G401.6 (cell line): ENCODE measurements around the gene FLNB.
"Not testable (repeated sequence)": the region's sequence is repeated elsewhere in the genome, so short reads cannot be mapped to it uniquely, and the experiment has no call there.

Experiments used
- FAIRE-seq: peaks from 2 replicates; lab custom pipeline; 2012; peaks lifted over from hg19 to GRCh38; lab: Jason Lieb, UNC

The FLNB gene

DNA sequence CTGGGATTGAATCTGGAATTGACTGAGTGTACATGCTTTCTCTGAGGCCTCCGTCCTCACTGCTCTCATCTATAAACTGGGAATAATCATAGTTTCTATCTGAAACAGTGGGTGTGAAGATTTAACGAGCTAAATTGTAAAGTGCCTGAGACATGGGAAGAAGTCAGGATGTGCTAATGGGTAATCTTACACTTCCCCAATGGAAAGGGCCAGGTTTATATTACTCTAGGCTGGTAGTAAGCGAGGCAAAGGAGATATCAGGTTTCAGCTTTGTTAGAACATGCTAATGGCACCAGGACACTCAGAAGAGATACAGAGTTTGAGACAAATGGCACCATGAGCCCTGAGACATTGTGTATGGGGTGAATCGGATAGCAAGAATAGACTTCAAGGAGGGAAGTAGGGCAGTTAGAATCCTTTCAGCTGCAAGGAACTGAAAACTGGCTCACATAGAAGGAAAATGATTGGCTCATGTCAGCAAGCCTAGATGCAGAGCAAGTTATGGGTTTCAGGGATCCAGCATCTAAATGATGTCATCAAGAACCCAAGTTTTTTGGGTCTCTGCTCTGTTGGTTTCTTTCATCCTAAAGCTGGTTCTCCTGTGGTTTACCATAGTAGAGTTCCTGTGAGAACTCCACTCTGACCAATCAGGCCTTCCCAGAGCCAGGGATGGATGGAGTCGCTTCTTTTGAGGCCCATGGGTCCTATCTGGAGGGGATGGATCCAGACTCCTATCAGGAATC lies 21.8 kb downstream of the FLNB start:
- FAIRE-seq = no peak

DNA sequence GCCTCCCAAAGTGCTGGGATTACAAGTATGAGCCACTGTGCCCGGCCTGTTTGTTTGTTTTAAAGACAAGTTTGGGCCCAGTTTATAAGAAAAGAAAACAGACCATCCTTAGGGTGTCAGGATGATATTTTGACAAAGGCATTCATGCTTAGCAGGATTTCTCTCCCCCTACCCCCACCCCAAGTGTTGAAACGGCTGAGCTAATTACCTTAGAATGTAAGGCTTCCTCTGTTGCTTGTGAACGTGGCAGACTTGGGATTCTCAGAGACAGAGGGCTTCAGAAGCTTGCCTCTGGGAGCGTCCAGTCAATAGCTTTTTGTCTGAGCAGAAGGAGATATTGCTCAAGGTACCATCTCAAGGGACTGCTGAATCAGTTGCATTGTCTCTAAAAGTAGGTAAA lies 24.0 kb downstream of the FLNB start:
- no peak for FAIRE-seq

DNA sequence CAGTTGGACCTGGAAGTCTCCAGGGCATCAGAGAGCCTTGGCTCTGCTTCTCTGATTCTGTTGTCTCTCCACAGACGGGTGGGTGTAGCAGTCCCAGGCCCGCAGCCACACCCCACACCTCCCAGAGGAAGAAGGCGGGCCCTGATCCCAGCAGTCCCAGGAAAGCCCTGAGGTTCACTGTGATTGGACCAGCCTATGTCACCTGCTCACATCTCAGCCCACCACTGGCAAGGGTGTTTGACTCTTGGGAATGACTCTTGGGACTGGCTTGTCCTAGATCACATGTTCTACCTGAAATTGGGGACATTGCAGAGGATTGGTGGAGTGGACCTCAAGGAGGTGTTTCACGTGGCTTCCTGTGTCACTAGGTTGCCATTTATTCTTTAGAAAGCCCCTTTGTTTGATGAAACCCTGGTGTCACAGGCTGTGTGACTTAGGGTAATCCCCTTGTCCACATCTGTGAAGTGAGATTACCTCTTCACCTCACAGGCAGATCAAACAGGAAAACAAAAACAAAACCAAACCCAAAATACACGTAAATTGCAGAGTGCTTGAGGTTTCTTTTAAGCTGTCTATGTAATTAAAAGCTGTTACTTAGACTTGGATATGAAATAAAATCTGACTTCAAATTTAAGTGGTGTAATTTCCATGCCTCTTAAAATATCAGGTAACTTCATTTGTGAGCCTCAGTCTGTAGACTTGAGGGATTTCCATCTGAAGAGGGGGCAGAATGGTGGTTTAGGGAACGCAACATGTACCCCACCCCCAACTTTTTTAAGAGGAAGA lies 26.7 kb downstream of the FLNB start:
- FAIRE-seq = no peak

DNA sequence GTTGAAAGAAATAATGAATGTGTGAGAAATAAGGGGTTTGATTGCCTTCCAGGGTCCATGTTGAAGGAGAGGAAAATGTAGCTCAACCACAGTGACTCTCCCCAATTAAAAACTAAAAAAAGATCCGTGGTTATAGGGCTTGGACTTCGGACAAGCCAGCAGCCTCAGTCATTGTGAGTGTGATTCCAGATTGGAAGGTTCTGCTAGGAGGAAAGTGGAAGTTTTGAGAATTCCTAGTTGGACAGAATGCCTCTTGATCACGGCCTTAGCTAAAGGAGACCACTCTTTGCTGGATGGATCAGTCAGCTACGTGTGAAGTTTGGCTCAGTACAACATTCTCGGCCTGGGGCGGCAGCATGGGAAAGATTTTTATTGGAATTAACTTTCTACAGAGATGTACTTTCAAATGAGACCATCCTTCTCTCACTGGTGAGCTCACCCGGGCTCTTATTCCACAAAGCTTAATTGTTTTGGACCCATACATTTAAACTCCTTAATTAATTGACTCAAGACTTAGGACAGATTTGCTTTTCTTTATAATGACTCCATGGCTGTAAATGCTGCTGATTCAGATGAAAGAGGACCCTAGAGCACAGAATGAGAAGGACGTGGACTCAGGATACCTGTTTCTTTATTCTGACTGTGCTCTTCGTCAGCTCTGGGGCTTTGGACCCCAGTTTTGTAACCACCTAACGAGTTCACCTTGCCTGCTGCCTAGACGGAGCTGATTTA lies 27.5 kb downstream of the FLNB start:
- no peak for FAIRE-seq

DNA sequence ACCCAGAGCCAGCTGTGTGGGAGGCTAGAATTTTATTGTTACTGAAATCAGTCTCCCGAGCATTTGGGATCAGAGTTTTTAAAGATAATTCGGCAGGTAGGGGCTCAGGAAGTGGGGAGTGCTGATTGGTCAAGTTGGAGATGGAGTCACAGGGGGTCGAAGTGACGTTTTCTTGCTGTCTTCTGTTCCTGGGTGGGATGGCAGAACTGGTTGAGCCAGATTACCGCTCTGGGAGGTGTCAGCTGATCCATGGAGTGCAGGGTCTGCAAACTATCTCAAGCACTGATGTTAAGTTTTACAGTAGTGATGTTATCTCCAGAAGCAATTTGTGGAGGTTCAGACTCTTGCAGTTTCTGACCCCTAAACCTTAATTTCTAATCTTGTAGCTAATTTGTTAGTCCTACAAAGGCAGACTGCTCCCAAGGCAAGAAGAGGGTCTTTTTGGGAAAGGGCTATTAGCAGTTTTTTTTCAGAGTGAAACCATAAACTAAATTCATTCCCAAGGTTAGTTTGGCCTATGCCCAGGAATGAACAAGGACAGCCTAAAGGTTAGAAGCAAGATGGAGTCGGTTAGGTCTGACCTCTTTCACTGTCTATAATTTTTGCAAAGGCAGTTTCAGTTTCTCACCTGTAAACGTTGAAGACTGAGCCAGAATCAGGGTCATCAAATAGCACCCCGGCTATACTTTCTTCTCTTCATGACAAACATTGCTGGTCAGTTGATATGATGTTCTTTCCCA lies 28.2 kb downstream of the FLNB start:
- FAIRE-seq = no peak

DNA sequence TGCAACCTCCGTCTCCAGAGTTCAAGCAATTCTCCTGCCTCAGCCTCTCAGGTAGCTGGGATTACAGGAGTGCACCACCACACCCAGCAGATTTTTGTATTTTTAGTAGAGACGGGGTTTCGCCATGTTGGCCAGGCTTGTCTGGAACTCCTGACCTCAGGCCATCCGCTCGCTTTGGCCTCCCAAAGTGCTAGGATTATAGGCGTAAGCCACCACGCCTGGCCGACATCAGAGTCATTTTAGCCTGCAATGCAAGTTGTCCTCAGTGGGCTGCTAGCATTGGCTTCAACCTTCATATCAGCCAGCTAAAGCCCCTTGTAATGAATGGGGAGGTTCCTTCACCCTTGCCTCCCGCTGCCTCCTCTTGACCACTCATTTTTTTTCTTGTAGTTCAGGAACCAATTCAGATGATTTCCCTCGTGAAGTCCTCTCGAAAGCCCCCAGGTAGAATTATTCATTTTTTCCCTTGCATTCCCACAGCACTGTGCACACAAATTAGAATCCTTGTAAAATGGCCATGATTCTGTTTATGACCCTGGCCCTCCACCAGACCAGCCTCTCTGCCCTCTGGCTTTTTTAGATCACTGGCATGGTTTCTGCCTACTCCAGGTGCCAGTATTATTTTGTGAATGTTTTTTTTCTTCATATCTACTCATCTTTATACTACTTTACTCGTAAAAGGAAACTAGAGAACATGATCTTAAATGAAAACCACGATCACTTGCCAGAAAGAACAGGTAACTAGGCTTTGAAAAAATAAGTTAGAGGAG lies 29.1 kb downstream of the FLNB start:
- no peak for FAIRE-seq

DNA sequence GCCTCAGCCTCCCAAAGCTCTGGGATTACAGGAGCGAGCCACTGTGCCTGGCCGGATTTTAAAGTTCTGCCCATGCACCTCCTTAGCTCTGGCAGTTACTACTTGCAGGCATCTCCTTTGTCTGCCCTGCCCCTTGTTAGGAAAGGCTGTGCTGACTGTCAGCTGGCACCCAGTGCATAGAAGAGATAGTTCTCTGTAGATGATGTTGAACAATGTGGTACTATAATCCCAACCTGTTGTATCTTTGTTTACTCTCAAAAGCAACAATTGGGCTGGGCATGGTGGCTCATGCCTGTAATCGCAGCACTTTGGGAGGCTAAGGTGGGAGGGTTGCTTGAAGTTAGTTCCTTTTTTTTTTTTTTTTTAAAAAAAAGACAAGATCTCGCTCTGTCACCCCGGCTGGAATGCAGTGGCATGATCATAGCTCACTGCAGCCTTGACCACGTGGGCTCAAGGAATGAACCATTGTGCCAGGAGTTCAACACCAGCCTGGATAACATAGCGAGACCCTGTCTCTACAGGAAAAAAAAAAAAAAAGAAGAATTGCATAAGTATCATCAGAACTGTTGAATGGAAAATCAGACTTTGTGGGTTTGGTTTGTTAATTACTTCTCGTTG lies 30.6 kb downstream of the FLNB start:
- no peak for FAIRE-seq

DNA sequence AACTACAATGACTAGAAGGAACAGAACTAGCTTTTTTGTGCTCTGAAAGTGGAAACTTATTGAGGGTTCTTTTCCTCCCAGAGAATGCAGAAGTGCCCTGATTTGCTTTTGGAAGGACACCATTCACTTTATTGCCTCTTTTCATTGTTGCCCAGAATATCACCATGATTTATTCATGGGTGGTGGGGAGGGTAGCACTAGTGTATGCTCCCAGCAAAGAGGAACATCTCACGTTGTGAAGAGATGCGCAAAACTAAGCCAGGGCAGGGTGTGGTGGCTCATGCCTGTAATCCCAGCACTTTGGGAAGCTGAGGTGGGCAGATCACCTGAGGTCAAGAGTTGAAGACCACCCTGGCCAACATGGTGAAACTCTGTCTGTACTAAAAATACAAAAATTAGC lies 31.4 kb downstream of the FLNB start:
- no peak for FAIRE-seq

DNA sequence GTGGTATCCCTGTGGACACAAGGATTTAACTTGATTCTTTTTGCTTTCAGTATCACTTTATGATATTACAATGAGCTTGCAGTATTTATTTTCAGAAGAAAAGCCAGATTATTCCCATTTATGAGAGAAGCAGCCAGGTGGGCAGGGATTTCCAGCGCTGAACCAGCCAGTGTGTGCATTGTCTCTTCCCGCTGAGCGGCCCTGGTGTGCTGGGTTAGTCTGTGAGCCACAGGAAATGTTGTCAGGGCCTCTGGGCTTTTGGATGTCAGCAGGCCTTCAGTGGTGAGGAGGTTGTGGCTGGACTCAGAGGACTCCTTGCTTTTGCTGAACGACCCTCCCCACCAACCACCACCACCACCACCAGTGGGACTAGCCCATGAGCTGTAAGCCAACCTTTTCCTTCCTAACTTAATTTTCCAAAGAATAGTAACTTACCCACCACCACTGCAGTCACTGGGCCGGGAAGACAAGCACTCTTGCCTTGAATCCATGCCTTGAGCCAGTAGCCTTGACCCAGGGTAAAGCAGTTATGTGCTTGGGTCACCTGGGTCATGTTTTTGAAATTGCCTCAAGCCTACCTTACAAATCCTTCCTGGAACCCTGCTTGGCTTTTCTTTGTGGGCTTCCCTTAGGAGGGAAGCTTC lies 33.1 kb downstream of the FLNB start:
- FAIRE-seq = peak; percentile 83

DNA sequence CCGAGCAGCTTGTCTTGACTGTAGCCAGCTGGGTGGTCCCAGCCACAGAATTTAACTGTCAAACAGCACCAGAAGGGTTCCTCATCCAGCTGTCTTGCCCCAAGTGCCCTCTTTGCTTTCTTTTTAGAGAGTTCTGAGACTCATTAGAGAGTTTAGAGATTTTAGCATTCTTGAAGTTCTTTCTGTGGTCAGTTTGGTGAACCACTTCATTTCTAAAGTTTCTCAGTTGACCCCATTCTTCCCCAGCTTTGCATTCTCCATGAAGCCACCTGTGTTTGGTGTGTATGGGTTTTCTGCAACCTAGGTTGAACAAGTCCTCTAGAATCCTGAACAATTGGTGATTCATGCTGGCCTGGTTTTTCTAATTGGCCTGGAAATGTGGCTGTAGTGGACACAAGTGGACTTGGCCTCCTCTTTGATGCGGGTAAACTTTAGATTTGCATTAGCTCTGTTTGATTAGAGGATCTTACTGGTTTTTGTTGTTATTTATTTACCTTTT lies 33.7 kb downstream of the FLNB start:
- FAIRE-seq = no peak

DNA sequence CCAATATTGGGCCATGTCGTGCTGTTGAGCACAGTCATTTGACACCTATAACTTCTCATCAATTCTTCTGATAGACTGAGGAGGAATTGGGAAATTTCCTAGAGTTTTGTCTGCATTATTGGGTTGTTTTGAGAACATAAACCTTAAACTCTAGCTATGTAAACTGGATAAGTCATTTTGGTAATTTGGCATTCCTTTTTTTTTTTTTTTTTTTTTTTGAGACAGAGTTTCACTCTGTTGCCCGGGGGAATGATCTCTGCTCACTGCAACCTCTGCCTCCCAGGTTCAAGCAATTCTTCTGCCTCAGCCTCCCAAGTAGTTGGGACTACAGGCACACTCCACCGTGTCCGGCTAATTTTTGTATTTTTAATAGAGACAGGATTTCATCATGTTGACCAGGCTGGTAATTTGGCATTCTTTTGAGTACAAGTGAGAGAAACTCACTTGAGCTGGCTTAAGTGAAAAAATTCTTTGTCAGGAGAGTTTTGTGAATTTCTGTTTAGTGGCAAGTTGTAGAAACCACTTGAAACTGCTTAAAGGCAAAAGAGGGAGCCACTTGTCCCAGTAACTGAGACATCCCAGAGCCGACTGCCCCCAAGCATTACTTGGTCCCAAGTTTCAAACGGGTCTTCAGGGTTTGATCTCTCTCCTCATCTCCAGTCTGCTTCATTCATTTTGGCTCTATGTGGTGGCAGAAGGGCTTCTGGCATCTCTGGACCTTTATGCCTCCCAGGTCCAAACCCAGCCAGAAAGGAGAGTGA lies 34.9 kb downstream of the FLNB start:
- peak; percentile 71 for FAIRE-seq

DNA sequence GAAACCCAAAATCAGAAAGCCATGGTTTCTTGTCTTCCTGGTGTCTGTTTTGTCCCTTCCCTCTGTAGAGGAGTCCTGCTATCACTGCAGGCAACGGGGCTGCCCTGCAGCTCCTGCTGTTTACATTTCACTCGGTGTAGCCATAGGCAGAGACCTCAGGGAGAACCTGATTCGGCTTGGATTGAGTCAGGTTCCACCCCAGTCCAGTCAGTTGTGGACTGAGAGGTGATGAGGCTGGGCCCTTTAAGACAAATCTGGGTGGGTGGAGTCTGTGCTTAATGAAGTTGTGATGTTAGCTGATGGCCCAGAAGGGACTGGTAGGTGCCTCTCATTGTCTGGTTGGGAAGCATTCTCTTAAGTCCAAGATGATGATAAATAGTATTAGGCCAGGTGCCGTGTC lies 35.7 kb downstream of the FLNB start:
- FAIRE-seq = no peak

DNA sequence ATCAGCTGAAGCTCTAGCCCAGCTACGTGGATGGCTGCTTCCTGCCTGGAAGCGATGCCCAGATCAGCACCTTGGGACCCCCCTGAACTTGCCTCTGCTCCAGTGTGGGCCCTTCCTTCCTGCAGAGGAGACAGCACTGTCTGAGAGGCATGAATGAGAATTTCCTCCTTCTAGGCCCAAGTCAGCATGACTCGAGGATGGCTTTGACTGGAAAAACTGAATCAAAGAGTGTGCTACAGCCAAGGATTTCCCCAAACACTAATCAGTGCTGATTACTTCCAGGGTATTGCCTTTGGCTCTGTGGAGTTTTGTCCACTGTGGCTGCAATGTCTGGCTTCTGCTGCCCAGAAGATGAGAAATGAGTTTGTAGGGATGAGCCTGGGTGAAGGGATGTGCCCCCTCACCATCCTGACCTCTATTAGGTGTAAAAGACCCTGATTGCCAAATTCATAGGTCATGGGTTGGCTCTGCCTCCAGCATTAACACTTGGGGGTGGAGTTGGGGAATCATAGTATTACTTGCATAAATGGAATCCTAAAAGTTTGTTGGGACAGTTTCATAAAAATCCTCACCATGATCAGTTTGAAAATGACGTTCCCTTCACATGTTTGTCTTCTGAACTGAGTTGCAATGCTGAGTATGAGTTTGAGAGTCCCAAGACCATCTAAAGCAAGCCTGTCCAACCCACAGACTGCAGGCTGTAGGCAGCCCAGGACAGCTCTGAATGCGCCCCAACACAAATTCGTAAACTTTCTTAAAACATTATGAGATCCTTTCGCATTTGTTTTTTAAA lies 36.7 kb downstream of the FLNB start:
- FAIRE-seq = no peak

DNA sequence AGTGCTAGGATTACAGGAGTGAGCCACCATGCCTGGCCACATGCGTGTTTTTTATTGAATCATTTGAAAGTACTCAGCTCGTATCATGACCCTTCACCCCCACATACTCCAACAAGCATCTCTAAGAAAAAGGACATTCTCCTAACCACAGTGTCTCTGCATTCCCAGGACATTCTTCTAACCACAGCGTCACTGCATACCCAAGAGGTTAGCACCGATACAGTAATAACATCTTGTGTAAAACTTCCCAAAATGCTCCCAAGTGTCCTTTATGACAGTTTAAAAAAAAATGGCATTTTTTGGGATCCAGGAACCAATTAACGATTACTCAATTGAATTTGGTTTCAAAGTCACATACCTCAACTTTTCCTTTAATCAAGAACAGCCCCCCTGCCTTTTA lies 39.6 kb downstream of the FLNB start:
- peak; percentile 88 for FAIRE-seq

DNA sequence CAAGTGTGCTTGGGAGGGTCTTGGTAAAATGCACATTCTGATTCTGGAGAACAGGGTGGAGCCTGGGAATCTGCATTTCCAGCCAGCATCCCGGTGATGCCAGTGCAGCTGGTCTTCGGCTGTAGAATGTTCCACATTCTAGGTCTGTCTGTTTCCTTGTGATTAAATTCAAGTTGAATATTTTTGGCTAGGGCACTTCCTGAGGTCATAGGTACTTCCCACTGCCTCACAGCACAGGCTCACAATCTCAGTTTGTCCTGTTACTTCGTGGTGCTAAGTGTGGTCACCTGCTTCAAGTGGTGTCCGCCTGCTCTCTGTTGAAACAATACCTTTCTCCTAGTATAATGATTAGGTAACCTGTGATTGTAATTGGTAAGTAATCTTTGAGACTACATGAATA lies 40.1 kb downstream of the FLNB start:
- no peak for FAIRE-seq

DNA sequence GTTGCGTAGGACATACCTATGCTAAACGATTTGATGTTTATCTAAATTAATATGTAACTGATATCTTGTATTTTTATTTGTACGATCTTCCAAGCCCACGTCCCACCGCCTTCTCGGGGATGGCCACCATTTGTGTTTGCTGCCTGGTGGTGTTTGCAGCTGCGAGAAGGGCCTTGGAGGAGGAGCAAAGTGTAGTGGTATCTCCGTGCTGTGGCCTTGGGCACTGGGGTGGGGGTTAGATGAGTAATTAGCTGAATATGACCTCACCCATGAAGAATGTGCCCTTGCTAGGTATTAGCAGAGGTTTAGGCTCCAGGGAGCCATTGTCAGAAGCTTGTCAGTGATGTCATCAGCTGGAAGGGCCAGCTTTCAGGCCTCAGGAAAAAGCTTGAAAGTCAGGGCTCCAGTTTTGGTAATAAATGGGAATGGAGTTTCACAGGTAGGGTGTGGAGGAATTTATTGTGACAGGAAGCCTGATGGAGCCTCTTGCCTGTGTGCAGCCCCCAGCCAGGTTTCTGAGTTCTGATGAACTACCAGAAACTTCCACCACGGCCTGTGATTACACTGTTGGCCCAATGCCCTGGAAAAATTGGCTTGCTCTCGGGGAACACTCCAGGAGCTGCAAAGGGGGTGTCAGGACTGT lies 41.0 kb downstream of the FLNB start:
- FAIRE-seq = peak; percentile 99

DNA sequence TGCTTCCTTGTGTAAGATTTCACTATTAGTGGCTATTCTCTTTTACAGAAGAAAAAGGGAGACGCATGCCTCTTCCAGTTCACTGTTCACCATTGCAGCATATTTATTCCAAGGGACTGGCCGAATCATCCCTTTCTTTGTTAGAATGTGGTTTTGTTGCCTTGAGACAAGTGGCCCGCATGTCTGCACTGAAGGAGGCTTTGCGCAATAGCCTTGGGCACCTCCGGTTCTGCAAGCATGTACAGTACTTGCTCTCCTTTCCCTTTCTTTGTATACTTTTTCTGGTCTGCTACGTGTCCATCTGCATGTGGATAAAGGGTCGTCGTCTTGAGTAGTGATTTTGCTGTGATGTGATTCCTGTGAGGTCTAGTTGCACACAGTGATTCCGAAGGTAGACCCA lies 43.0 kb downstream of the FLNB start:
- no peak for FAIRE-seq

DNA sequence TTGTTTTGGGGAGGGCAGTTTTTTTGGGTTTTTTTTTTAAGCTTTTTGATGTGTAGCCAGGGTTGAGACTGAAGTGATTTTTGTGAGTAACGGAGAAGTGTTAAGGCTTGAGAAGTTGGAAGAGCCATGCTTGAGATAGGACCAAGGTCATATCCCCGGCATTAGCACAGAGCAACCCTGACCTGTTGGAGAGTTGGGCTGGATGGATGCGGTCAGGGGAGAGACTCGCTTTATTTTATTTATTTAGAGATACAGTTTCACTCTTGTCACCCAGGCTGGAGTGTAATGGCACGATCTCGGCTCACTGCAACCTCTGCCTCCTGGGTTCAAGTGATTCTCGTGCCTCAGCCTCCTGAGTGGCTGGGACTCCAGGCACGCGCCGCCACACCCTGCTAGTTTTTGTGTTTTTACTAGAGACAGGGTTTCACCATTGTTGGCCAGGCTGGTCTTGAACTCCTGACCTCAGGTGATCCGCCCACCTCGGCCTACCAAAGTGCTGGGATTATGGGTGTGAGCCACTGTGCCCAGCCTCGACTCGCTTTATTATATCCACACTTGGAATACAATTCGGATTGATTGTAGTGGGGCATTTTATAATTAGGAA lies 43.5 kb downstream of the FLNB start:
- not testable (repeated sequence) for FAIRE-seq
